Activated T-cell treated with anti-CD3 and anti-CD28 coated beads for 1 hour (primary cell): Measurements from ENCODE around the gene SERTAD1.

Experiments used
- DNase-seq: peaks from one replicate; pipeline ENCODE4 v3.0.0-alpha.2; 2020; ENCODE audit warnings: low read depth

The SERTAD1 gene

GRCh38 chr19:40376286-40376862 is 49.4 kb downstream of the SERTAD1 start:
- DNase-seq = no peak

GRCh38 chr19:40374084-40374483 is 51.7 kb downstream of the SERTAD1 start:
- no peak for DNase-seq

DNA sequence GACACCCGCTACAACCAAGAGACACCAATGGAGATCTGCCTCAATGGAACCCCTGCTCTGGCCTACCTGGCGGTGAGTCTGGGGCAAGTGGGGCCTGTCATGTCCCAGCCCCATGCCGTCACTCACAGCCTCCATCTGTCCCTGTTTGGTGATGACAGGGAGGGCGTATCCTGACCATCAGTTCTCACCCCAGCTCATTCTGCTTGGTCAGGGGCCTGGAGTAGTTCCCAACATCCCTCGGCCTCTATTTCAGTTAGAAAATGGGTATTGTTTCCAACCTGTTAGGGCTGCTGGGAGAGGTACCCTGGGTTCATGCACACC is 54.0 kb downstream of the SERTAD1 start:
- no peak for DNase-seq
